ENCODE results near the gene CA5A. TPM values are rescaled to one million over a fixed set of nuclear protein-coding genes. Genes with fewer than 3 reads are reported as not detected.

CA5A gene
- total RNA-seq, 1 experiment from 2014 or later = 1.7 TPM

- Histone ChIP-seq H3K4me3 (ENCODE audit: low read depth, low read length) (no peak overlapping the region), H3K9me3 (no peaks in the 10 kb centered on the region), H3K36me3 (ENCODE audit: control insufficient read depth, insufficient read depth, low read length) (no peaks in the 10 kb centered on the region), H3K4me1 (no peaks in the 10 kb centered on the region), H3K27me3 (replicated peaks; ENCODE audit: control insufficient read depth, insufficient read depth, low read length) (no peaks in the 10 kb centered on the region)
- peaks cover 10% of the 10 kb centered on the region for H3K4me1 Mint-ChIP-seq (ENCODE audit: low read depth, unreplicated experiment)
- TF ChIP-seq CTCF (IDR thresholded peaks at IDR 0.05; ENCODE audit: insufficient read depth in 1 of 2, low read depth in 1 of 2, low read length in 1 of 2, severe bottlenecking in 1 of 2, unreplicated experiment in 1 of 2) = peak; percentile 64 to 66
- ChIA-PET POLR2A (interaction anchor here (0.7 kb wide), 1 partner anchor 376 kb away, joined by 3 read pairs; no protein-coding TSS in a partner anchor), CTCF (interaction anchor here (0.6 to 1.6 kb wide), 7 partner anchors 8 to 329 kb away, joined by 3 to 7 read pairs (median 5); partner anchors contain the start of gene BANP)
- DNase-seq = peak in 1 of 2 experiments; percentile 55
- no peaks in the 10 kb centered on the region for H3K36me3 Mint-ChIP-seq (ENCODE audit: insufficient read depth, unreplicated experiment)
- H3K4me3 Mint-ChIP-seq (ENCODE audit: unreplicated experiment) = no peak overlapping the region
- no peaks in the 10 kb centered on the region for H3K27me3 Mint-ChIP-seq (ENCODE audit: insufficient read depth, unreplicated experiment)
- intact Hi-C loops (cut with micrococcal nuclease; ENCODE audit: unreplicated experiment) = no loop called here
- no peaks in the 10 kb centered on the region for H3K9me3 Mint-ChIP-seq (ENCODE audit: unreplicated experiment)
- H3K27ac Mint-ChIP-seq (ENCODE audit: unreplicated experiment) = peak overlapping the region; percentile 29
- BruUV-seq (replicated peaks) = no TSS peak
These were observed 5.9 kb downstream of the CA5A start for GRCh38 chr16:87930456-87930855.

- peak overlapping the region; percentile 29 for H3K27ac Mint-ChIP-seq (ENCODE audit: unreplicated experiment)
- H3K9me3 Mint-ChIP-seq (ENCODE audit: unreplicated experiment) = no peaks in the 10 kb centered on the region
- no peaks in the 10 kb centered on the region for H3K27me3 ChIP-seq (replicated peaks; ENCODE audit: control insufficient read depth, insufficient read depth, low read length)
- BruUV-seq (replicated peaks) = no TSS peak
- no peak overlapping the region for H3K4me3 Mint-ChIP-seq (ENCODE audit: unreplicated experiment)
- no peaks in the 10 kb centered on the region for H3K4me1 ChIP-seq
- no peak for TF ChIP-seq CTCF (IDR thresholded peaks at IDR 0.05; ENCODE audit: insufficient read depth in 1 of 2, low read depth in 1 of 2, low read length in 1 of 2, severe bottlenecking in 1 of 2, unreplicated experiment in 1 of 2)
- intact Hi-C loops (cut with micrococcal nuclease; ENCODE audit: unreplicated experiment) = no loop called here
- ChIA-PET POLR2A (no interaction called here), CTCF (interaction anchor here (0.6 to 1.6 kb wide), 4 partner anchors 15 to 522 kb away, joined by 4 to 6 read pairs (median 6); no protein-coding TSS in a partner anchor)
- no peaks in the 10 kb centered on the region for H3K9me3 ChIP-seq
- H3K4me3 ChIP-seq (ENCODE audit: low read depth, low read length) = no peak overlapping the region
- H3K36me3 Mint-ChIP-seq (ENCODE audit: insufficient read depth, unreplicated experiment) = no peaks in the 10 kb centered on the region
- no peak for DNase-seq
- peaks cover 10% of the 10 kb centered on the region for H3K4me1 Mint-ChIP-seq (ENCODE audit: low read depth, unreplicated experiment)
- H3K36me3 ChIP-seq (ENCODE audit: control insufficient read depth, insufficient read depth, low read length) = no peaks in the 10 kb centered on the region
- H3K27me3 Mint-ChIP-seq (ENCODE audit: insufficient read depth, unreplicated experiment) = no peaks in the 10 kb centered on the region
These were observed 6.3 kb downstream of the CA5A start for GRCh38 chr16:87929986-87930385.

- peak in 1 of 2 experiments; percentile 51 for DNase-seq
- Mint-ChIP-seq H3K9me3 (ENCODE audit: unreplicated experiment) (no peaks in the 10 kb centered on the region), H3K4me3 (ENCODE audit: unreplicated experiment) (no peak overlapping the region), H3K4me1 (ENCODE audit: low read depth, unreplicated experiment) (peaks cover 10% of the 10 kb centered on the region), H3K27me3 (ENCODE audit: insufficient read depth, unreplicated experiment) (no peaks in the 10 kb centered on the region), H3K36me3 (ENCODE audit: insufficient read depth, unreplicated experiment) (no peaks in the 10 kb centered on the region), H3K27ac (ENCODE audit: unreplicated experiment) (no peak overlapping the region)
- H3K27me3 ChIP-seq (replicated peaks; ENCODE audit: control insufficient read depth, insufficient read depth, low read length) = no peaks in the 10 kb centered on the region
- no TSS peak for BruUV-seq (replicated peaks)
- H3K4me1 ChIP-seq = no peaks in the 10 kb centered on the region
- POLR2A ChIA-PET = no interaction called here
- H3K9me3 ChIP-seq = no peaks in the 10 kb centered on the region
- intact Hi-C loops (cut with micrococcal nuclease; ENCODE audit: unreplicated experiment) = no loop called here
- H3K4me3 ChIP-seq (ENCODE audit: low read depth, low read length) = no peak overlapping the region
- TF ChIP-seq CTCF (IDR thresholded peaks at IDR 0.05; ENCODE audit: insufficient read depth in 1 of 2, low read depth in 1 of 2, low read length in 1 of 2, severe bottlenecking in 1 of 2, unreplicated experiment in 1 of 2) = peak; percentile 35 to 51
- CTCF ChIA-PET = interaction anchor here (1.0 to 1.5 kb wide), 3 partner anchors 7 to 158 kb away, joined by 3 to 6 read pairs (median 5); no protein-coding TSS in a partner anchor
- H3K36me3 ChIP-seq (ENCODE audit: control insufficient read depth, insufficient read depth, low read length) = no peaks in the 10 kb centered on the region
These were observed 9.2 kb downstream of the CA5A start for GRCh38 chr16:87927195-87927562.
